Stimulated activated CD8-positive, alpha-beta memory T cell treated with anti-CD3 and anti-CD28 coated beads, Interleukin-12 subunit alpha, Interleukin-12 subunit beta, amount 100 ng/mL, for 4 hours (primary cell): ENCODE data around the gene MAT1A.
"Not testable (repeated sequence)": the region's sequence is repeated elsewhere in the genome, so short reads cannot be mapped to it uniquely, and the experiment has no call there.

Experiments used
- DNase-seq: peaks from one replicate; pipeline ENCODE4 v3.0.0-alpha.2; 2020; ENCODE audit warnings: low read depth

The MAT1A gene

GRCh38 chr10:80223031-80223419 lies 66.4 kb downstream of the MAT1A start:
- not testable (repeated sequence) for DNase-seq
